NCI-H1105 treated with DMSO at 0.1 percent for 48 hours (cell line): ENCODE data around the gene PHF2.

Source experiments
- DNase-seq: peaks from one replicate; lab custom pipeline; 2025; lab: John Stamatoyannopoulos, UW

PHF2 gene

GRCh38 chr9:93652604-93653592 lies 76.5 kb downstream of the PHF2 start:
- DNase-seq, result no peak

GRCh38 chr9:93653760-93654159 lies 77.4 kb downstream of the PHF2 start:
- no peak for DNase-seq

- DNase-seq, result no peak
Measured at GRCh38 chr9:93654351-93654961, 78.1 kb downstream of the PHF2 start.

DNA sequence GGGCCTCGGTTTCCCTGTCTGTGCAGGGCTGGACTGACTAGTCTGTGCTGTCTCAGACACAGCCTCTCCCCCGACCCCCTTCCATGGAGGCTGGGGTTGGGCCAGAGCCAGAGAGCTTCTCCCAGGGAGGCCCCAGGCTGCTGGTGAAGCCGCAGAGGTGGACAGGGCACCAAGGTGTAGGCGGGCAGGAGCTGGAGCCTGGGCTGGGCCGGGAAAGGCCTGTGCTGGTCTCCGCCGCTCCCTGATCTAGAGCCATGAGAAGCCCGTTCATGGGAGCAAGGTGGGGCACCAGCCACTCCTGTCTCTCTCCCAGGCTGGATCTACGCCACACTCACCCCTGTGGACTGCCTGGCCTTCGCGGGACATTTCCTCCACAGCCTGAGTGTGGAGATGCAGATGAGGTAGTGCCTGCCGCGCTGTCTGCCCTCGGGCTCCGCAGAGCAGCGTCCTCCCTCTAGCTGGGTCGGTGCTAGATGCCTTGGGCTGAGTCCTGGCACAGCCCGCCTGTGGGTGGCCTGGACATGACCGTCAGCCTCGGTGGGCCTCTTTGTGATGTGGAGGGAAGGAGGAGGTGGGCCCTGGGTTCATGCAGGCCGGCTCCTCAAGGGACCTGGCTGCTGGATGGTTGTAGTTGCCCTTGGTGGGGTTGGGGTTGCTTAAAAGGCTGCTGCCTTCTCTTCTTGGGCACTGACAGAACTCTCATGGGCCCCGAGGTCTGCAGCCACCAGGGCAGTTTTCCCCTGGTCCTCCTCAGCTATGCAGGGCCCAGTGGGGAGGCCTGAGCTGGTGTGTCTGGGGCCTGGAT lies 79.4 kb downstream of the PHF2 start:
- DNase-seq, result no peak

- DNase-seq, result no peak
Measured at GRCh38 chr9:93656426-93657239, 80.2 kb downstream of the PHF2 start.

DNA sequence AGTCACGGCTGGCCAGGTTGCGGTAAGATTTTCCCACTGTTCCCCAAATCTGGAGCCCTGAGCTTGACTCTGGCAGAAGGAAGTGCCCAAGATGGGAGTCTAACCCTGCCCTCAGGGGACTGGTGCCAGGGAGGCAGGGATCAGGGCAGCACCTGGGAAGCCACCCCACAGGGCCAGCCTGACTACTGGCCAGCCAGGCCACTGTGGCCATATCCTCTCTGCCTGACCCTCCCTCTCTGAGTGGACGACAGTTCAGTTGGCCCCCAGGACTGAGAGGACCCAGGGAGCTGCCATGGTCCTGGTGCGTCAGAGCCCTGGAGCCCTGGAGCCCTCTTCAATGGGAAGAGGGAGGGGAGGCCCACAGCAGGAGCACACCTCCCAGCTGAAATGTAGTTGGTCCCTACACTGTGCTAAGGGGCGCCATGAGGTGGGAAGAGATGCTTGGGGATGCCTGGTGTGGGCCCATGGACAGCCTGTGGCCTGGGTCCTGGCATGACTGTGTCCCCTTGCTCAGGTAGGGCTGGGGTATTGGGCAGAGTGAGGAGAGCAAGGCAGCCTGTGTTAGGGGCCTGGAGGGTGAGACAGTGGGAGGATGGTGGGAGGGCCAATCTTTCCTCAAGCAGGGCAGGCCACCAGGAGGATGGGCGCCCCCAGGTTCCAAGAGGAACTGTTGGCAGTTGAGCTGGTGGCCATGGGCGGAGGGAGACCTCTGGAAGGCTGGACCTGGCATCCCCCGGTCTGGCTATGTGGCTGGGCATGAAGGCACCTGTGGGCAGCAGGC lies 81.1 kb downstream of the PHF2 start:
- no peak for DNase-seq

DNA sequence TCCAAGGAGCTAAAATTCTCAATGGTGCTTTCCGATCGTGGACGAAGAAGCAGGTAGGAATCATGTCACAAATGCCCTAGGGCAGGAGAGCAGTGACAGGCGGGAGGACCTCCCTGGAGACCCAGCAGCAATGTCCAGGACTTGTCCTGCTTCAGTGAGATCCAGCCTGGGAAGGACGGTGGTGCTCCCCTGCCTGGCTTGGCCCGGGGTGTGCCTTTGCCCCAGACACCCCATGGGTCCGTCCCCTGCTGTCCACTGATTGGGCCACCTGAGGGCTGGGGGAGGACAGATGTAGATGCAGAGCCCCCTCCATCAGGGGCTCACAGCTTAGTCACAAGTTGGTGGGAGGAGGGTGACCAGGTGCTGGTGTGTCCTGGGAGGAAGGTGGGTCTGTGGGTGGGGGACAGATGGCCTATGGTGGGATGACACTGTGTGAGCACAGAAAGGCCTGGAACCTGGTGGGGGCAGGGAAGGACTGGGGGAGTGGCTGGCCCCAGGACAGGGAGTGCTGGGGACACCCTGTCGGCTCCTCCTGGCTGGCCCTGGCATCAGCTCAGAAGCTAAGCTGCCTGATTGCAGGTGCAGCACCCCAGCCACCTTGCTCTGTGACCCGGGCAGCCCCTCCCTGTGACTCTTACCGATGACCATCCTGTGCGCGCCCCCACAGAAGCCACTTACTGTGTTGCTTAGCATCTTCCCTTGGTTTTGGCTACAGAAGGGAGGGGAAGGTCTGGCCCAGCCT lies 82.0 kb downstream of the PHF2 start:
- no peak for DNase-seq

DNA sequence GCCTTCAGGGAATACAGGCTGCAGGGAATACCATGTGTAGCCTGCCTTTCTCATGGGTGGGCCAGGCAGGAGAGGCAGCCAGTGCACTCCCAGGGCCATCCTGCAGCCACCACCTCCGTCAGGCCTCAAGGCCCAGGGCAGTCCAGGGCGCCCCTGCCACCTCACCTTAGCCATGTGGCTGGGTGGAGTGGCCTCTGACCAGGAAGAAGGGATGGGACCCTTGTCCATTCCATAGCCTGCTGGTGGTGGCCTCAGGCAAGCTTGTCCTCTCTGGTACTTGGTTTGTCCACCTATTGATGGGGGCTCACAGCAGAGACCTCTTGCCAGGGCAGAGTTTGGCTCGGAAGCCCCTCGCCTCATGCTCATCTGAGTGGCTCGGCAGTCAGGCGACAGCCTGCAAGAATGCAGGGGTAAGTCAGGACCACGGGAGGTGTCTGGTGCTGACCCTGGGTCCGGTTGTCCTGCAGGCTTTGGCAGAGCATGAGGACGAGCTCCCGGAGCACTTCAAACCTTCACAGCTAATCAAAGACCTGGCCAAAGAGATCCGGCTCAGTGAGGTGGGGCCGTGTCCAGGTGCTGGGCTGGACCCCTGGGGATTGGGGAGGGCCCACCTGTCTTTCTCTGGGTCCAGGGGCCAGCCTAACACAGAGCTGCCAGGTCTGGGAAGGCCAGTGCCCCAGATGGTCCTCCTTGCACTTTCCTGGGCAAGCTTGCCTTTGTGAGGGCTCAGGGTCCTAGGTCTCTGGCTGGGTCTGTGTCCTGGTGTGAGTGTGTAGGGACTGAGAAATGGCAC lies 82.9 kb downstream of the PHF2 start:
- DNase-seq, result no peak

GRCh38 chr9:93659837-93660177 lies 83.4 kb downstream of the PHF2 start:
- DNase-seq, result no peak

- no peak for DNase-seq
Measured at GRCh38 chr9:93660352-93661046, 84.1 kb downstream of the PHF2 start.

DNA sequence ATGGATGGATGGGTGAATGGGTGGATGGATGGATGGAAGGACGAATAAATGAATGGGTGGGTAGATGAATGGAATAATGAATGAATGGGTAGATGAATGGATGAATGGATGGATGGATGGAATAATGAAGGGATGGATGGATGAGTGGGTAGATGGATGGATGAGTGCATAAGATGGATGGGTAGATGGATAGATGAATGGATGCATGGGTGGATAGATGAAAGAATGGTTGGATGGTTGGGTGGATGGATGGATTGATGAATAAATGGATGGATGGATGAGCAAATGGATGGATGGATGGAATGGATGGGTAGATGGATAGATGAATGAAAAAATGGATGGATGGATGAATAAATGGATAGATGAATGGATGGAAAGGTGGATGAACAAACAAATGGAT lies 85.2 kb downstream of the PHF2 start:
- no peak for DNase-seq

DNA sequence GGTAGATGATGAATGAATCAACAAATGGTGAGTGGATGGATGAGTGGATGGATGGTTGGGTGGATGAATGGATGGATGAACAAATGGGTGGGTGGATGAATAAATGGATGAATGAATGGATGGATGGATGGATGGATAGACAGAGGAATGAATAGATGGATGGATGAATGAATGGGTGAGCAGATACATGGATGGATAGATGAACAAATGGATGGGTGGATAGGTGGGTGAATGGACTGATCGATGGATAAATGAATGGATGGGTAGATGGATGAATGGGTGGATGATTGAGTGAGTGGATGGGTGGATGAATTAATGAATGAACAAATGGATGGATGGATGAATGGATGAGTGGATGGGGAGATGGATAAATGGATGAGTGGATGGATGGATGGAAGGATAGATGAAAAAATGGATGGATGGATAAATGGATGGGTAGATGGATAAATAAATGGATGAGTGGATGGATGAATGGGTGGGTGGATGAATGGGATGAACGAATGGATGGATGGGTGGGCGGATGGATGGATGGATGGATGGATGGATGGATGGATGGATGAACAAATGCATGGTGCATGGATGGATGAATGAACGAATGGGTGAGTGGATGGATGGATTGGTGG lies 85.7 kb downstream of the PHF2 start:
- DNase-seq, result no peak

GRCh38 chr9:93662952-93663572 lies 86.7 kb downstream of the PHF2 start:
- DNase-seq, result no peak

- no peak for DNase-seq
Measured at GRCh38 chr9:93663877-93664548, 87.6 kb downstream of the PHF2 start.

DNA sequence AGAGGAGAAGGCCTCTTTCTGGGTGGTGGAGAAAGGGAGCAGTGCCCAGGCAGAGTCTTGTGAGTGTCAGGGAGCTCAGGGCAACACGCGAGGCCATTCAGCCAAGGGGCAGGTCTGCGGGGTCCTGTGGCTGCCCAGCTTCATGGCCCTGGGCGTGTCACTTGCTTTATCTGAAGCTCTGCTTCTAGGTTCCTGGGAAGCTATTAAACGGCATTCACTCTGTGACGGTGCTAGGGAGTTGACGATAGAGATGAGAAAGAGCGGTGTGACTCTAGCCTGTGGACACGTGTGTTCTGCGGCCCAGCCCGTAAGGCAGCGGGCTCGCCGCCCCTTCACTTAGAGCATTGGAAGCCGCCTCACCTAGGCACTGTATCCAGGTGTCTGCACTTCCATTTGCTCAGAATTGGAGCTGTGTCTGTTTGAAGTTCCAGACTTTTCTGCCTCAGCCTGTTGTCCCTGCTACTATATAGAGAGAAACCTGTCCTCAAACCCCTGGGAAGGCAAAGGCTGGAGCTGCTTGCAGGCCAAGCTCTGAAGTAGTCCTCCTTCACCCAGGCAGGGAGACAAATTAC lies 88.3 kb downstream of the PHF2 start:
- no peak for DNase-seq

DNA sequence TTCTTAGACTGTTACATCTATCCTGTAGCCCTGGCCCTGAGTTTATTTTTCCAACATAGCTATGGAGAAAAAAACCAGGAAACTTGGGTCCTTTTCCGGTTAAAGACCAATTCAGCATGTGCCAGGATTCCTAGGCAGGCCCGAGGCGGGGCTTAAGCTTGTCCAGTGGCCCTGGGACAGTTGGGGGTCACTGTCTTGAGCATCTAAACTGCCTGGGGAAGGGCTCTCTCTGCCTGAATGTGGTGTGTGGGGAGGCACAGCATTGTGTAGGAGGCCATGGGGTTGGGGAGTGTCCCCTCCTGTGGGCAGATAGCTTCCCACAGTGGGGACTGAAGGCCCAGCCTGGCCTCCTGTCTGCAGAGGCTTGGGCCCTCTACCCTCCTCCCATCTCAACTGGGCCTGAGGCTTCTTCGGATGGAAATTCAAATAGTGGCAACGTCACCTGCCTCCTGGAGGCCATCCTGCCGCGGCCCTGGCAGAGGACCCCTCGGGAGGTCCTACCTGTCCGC lies 88.8 kb downstream of the PHF2 start:
- no peak for DNase-seq
